ENCODE measurements around the gene CALHM5.

CALHM5 gene

GRCh38 chr6:116514111-116514510 lies 2.7 kb downstream of the CALHM5 start:
- H3K27me3 ChIP-seq (ENCODE audit: control insufficient read depth, insufficient read depth, low read length) = no peaks in the 10 kb centered on the region
- no peak overlapping the region for H3K9ac ChIP-seq (ENCODE audit: low read length)
- H3K4me1 ChIP-seq (ENCODE audit: control insufficient read depth, insufficient read depth, low read length) = peaks cover 5% of the 10 kb centered on the region
- no peak overlapping the region for H3K4me3 ChIP-seq (ENCODE audit: low read length)
- H3K36me3 ChIP-seq (ENCODE audit: control insufficient read depth, insufficient read depth, low read length) = no peaks in the 10 kb centered on the region
- H3K27ac ChIP-seq (ENCODE audit: low read depth, low read length) = no peak overlapping the region

- H3K36me3 ChIP-seq (ENCODE audit: control insufficient read depth, insufficient read depth, low read length) = no peaks in the 10 kb centered on the region
- no peaks in the 10 kb centered on the region for H3K27me3 ChIP-seq (ENCODE audit: control insufficient read depth, insufficient read depth, low read length)
- H3K4me1 ChIP-seq (ENCODE audit: control insufficient read depth, insufficient read depth, low read length) = peaks cover 5% of the 10 kb centered on the region
- H3K4me3 ChIP-seq (ENCODE audit: low read length) = no peak overlapping the region
- no peak overlapping the region for H3K27ac ChIP-seq (ENCODE audit: low read depth, low read length)
- H3K9ac ChIP-seq (ENCODE audit: low read length) = no peak overlapping the region
These were observed 3.7 kb downstream of the CALHM5 start for GRCh38 chr6:116515141-116515540.

GRCh38 chr6:116518621-116519368 lies 7.4 kb downstream of the CALHM5 start:
- Histone ChIP-seq H3K4me1 (ENCODE audit: control insufficient read depth, insufficient read depth, low read length) (peaks cover 2% of the 10 kb centered on the region), H3K4me3 (ENCODE audit: low read length) (no peak overlapping the region), H3K36me3 (ENCODE audit: control insufficient read depth, insufficient read depth, low read length) (no peaks in the 10 kb centered on the region), H3K27me3 (ENCODE audit: control insufficient read depth, insufficient read depth, low read length) (no peaks in the 10 kb centered on the region), H3K9ac (ENCODE audit: low read length) (no peak overlapping the region), H3K27ac (ENCODE audit: low read depth, low read length) (no peak overlapping the region)

GRCh38 chr6:116522896-116523295 lies 11.5 kb downstream of the CALHM5 start:
- H3K9ac ChIP-seq (ENCODE audit: low read length) = no peak overlapping the region
- no peak overlapping the region for H3K27ac ChIP-seq (ENCODE audit: low read depth, low read length)
- H3K27me3 ChIP-seq (ENCODE audit: control insufficient read depth, insufficient read depth, low read length) = no peaks in the 10 kb centered on the region
- no peaks in the 10 kb centered on the region for H3K4me1 ChIP-seq (ENCODE audit: control insufficient read depth, insufficient read depth, low read length)
- H3K4me3 ChIP-seq (ENCODE audit: low read length) = no peak overlapping the region
- no peaks in the 10 kb centered on the region for H3K36me3 ChIP-seq (ENCODE audit: control insufficient read depth, insufficient read depth, low read length)

- Histone ChIP-seq H3K27me3 (ENCODE audit: control insufficient read depth, insufficient read depth, low read length) (no peaks in the 10 kb centered on the region), H3K36me3 (ENCODE audit: control insufficient read depth, insufficient read depth, low read length) (no peaks in the 10 kb centered on the region), H3K4me3 (ENCODE audit: low read length) (no peak overlapping the region), H3K27ac (ENCODE audit: low read depth, low read length) (no peak overlapping the region), H3K4me1 (ENCODE audit: control insufficient read depth, insufficient read depth, low read length) (no peaks in the 10 kb centered on the region), H3K9ac (ENCODE audit: low read length) (no peak overlapping the region)
These were observed 12.8 kb downstream of the CALHM5 start for GRCh38 chr6:116524236-116524635.

- H3K4me3 ChIP-seq (ENCODE audit: low read length) = no peak overlapping the region
- no peak overlapping the region for H3K9ac ChIP-seq (ENCODE audit: low read length)
- H3K4me1 ChIP-seq (ENCODE audit: control insufficient read depth, insufficient read depth, low read length) = no peaks in the 10 kb centered on the region
- no peak overlapping the region for H3K27ac ChIP-seq (ENCODE audit: low read depth, low read length)
- H3K36me3 ChIP-seq (ENCODE audit: control insufficient read depth, insufficient read depth, low read length) = no peaks in the 10 kb centered on the region
- H3K27me3 ChIP-seq (ENCODE audit: control insufficient read depth, insufficient read depth, low read length) = no peaks in the 10 kb centered on the region
These were observed 16.7 kb downstream of the CALHM5 start for GRCh38 chr6:116528133-116528532.

DNA sequence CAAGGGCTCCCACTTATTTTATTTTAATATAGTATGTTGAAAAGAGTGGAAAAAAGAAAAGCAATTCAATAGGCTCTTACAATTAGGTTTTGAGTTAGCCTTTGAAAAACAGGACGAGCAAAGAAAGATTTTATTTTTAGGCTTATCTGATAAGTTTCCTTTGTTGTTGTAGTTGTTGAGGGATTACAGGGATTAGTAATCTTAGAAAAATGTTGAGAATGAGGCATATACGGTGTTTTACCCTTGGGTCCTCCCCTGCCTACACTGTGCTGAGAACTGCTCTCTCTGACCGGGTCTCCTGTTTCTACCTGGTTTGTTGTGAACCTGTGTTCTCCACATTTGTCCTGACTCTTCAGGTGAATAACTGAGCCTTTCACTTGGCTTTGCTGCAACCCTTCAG lies 17.3 kb downstream of the CALHM5 start:
- Histone ChIP-seq H3K36me3 (ENCODE audit: control insufficient read depth, insufficient read depth, low read length) (no peaks in the 10 kb centered on the region), H3K9ac (ENCODE audit: low read length) (no peak overlapping the region), H3K27ac (ENCODE audit: low read depth, low read length) (no peak overlapping the region), H3K4me1 (ENCODE audit: control insufficient read depth, insufficient read depth, low read length) (no peaks in the 10 kb centered on the region), H3K27me3 (ENCODE audit: control insufficient read depth, insufficient read depth, low read length) (no peaks in the 10 kb centered on the region), H3K4me3 (ENCODE audit: low read length) (no peak overlapping the region)

DNA sequence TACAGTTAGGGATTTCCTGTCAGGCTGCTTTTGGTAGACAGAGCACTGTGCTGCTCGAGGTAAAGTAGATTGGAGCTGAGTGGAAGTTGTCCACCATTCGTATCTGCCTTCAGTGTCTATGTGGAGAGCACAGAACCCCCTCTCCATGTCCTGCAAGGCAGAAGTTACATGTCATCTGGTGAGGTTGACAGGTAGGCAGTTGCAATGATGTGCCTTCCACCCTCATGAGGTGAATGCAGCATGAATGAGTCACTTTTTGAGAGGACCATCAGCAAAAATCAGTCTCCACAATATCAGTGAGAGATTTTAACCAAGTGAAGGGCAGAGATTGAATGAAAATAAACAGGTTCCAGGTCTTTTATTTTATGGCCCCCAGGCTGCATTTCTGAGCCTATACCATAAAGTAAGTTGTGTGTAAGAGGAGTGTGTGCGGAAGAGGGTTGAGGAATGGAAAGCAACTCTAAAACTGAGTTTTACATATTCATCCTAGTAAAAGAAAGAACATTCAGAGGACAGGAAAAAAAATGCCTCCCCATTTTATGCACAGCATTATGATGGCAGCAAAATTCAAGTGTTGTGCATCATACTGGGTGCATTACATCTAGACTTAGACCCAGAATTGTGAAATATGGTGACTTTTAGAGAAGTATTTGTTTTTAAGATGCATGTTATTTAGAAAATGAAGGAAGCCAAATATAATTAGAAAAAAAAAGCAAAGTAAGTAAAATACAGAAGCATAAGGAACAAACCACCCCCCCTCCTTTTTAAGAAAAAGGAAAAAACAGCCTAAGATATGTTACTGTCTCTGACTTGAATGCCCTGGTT lies 18.2 kb downstream of the CALHM5 start:
- Histone ChIP-seq H3K4me3 (ENCODE audit: low read length) (no peak overlapping the region), H3K36me3 (ENCODE audit: control insufficient read depth, insufficient read depth, low read length) (no peaks in the 10 kb centered on the region), H3K4me1 (ENCODE audit: control insufficient read depth, insufficient read depth, low read length) (no peaks in the 10 kb centered on the region), H3K27me3 (ENCODE audit: control insufficient read depth, insufficient read depth, low read length) (no peaks in the 10 kb centered on the region), H3K27ac (ENCODE audit: low read depth, low read length) (no peak overlapping the region), H3K9ac (ENCODE audit: low read length) (no peak overlapping the region)

- H3K9ac ChIP-seq (ENCODE audit: low read length) = no peak overlapping the region
- H3K27ac ChIP-seq (ENCODE audit: low read depth, low read length) = no peak overlapping the region
- no peak overlapping the region for H3K4me3 ChIP-seq (ENCODE audit: low read length)
These were observed 19.0 kb downstream of the CALHM5 start for GRCh38 chr6:116530436-116530835.

GRCh38 chr6:116531675-116532570 lies 20.5 kb downstream of the CALHM5 start:
- H3K27me3 ChIP-seq (ENCODE audit: control insufficient read depth, insufficient read depth, low read length) = no peaks in the 10 kb centered on the region
- H3K4me3 ChIP-seq (ENCODE audit: low read length) = no peak overlapping the region
- H3K4me1 ChIP-seq (ENCODE audit: control insufficient read depth, insufficient read depth, low read length) = no peaks in the 10 kb centered on the region
- H3K9ac ChIP-seq (ENCODE audit: low read length) = no peak overlapping the region
- H3K27ac ChIP-seq (ENCODE audit: low read depth, low read length) = no peak overlapping the region
- H3K36me3 ChIP-seq (ENCODE audit: control insufficient read depth, insufficient read depth, low read length) = no peaks in the 10 kb centered on the region

More at GRCh38 chr6:116530436-116530835, 19.0 kb downstream of the CALHM5 start:
- Histone ChIP-seq H3K36me3 (ENCODE audit: control insufficient read depth, insufficient read depth, low read length) (no peaks in the 10 kb centered on the region), H3K4me1 (ENCODE audit: control insufficient read depth, insufficient read depth, low read length) (no peaks in the 10 kb centered on the region), H3K27me3 (ENCODE audit: control insufficient read depth, insufficient read depth, low read length) (no peaks in the 10 kb centered on the region)

DNA sequence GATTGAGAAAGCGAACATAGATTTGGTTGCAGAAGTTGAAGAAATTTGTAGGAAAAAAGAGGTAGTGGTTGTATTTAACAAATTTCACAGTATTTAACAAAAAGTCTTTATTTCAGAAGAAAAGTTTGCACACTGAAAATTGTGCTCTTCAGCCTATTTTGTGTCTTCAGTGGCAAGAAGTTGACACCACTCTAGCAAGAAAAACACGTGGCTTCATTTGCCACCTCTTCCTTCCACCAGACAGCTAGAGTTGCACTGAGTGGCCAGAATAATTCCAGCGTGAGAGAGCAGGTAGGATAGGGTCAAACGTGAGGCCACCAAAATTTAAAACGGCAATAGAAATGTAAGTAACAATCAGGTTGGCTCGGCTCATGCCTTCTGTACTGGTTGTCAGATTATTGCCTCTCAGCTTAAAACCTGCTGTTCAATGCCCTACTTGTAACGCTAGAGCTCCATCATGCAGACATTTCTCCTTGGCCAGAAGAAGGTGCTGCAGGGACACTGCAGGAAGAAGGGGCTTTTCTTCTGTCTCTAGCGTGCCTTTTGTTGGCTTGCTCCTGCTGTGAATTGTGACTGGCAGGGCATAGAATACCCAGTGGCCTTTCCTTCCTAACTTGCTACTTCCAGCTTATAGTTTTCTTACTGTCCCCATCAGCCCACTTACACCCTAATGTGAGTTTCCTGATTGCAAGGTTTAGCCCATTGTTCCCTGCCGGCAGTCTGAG lies 22.0 kb downstream of the CALHM5 start:
- Histone ChIP-seq H3K36me3 (ENCODE audit: control insufficient read depth, insufficient read depth, low read length) (no peaks in the 10 kb centered on the region), H3K4me3 (ENCODE audit: low read length) (no peak overlapping the region), H3K27ac (ENCODE audit: low read depth, low read length) (no peak overlapping the region), H3K9ac (ENCODE audit: low read length) (no peak overlapping the region), H3K4me1 (ENCODE audit: control insufficient read depth, insufficient read depth, low read length) (no peaks in the 10 kb centered on the region), H3K27me3 (ENCODE audit: control insufficient read depth, insufficient read depth, low read length) (no peaks in the 10 kb centered on the region)

GRCh38 chr6:116535109-116535508 lies 23.7 kb downstream of the CALHM5 start:
- H3K27ac ChIP-seq (ENCODE audit: low read depth, low read length) = no peak overlapping the region
- no peaks in the 10 kb centered on the region for H3K27me3 ChIP-seq (ENCODE audit: control insufficient read depth, insufficient read depth, low read length)
- no peak overlapping the region for H3K4me3 ChIP-seq (ENCODE audit: low read length)
- H3K4me1 ChIP-seq (ENCODE audit: control insufficient read depth, insufficient read depth, low read length) = no peaks in the 10 kb centered on the region
- H3K36me3 ChIP-seq (ENCODE audit: control insufficient read depth, insufficient read depth, low read length) = no peaks in the 10 kb centered on the region
- H3K9ac ChIP-seq (ENCODE audit: low read length) = no peak overlapping the region

All from rectal smooth muscle tissue (tissue), 1 donor.